ENCODE measurements around the gene DNAJA4.

DNA sequence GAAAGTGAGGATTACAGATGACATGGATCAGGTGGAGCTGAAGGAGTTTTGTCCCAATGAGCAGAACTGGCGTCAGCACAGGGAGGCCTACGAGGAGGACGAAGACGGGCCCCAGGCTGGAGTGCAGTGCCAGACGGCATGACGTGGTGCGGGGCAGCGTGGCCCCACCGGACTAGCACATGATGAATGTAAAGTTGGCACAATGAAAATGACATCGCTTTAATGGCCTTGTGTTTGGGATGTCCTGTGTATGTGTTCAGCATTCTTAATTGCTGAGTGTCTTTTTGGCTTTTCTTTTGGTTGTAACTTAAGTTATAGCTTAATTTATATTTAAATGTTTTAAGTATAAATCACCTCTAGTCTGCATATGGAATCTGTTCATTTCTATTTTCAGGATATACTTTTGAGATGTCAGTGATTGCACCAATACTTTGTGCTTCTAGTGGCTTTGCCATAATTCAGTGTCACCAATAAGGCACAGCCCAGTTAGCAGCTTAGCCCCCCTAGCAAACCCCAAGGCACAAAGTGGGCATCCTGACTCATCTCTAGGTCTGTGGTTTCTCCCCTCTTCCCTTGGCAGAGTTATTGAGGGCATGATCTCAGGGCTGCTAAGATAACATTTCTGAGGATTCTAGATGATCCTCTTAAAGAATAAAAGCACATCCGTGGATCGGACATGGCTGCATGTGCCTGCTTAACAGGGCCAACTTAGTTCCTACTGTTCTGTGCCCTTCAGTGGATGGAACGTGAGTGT is 16.1 kb downstream of the DNAJA4 start:
- TF ChIP-seq PATZ1 (CRISPR knock-in tag; IDR thresholded peaks at IDR 0.05; ENCODE audit: borderline replicate concordance) (no peak), ISL1 (CRISPR knock-in tag; IDR thresholded peaks at IDR 0.05) (no peak), PPARA (CRISPR knock-in tag; IDR thresholded peaks at IDR 0.05; ENCODE audit: borderline replicate concordance) (no peak), TCF4 (CRISPR knock-in tag; IDR thresholded peaks at IDR 0.05; ENCODE audit: borderline replicate concordance) (no peak), BACH2 (CRISPR knock-in tag; IDR thresholded peaks at IDR 0.05; ENCODE audit: borderline replicate concordance) (no peak), ZFP30 (CRISPR knock-in tag; IDR thresholded peaks at IDR 0.05) (no peak), GLIS3 (CRISPR knock-in tag; IDR thresholded peaks at IDR 0.05) (no peak), ZNF70 (CRISPR knock-in tag; IDR thresholded peaks at IDR 0.05) (no peak), RARB (CRISPR knock-in tag; IDR thresholded peaks at IDR 0.05) (no peak), ARNTL (CRISPR knock-in tag; IDR thresholded peaks at IDR 0.05; ENCODE audit: borderline replicate concordance, low read depth) (no peak), ZNF565 (CRISPR knock-in tag; conservative IDR thresholded peaks at IDR 0.05; ENCODE audit: low read depth) (no peak)
- TF ChIP-seq, protein P1, sequence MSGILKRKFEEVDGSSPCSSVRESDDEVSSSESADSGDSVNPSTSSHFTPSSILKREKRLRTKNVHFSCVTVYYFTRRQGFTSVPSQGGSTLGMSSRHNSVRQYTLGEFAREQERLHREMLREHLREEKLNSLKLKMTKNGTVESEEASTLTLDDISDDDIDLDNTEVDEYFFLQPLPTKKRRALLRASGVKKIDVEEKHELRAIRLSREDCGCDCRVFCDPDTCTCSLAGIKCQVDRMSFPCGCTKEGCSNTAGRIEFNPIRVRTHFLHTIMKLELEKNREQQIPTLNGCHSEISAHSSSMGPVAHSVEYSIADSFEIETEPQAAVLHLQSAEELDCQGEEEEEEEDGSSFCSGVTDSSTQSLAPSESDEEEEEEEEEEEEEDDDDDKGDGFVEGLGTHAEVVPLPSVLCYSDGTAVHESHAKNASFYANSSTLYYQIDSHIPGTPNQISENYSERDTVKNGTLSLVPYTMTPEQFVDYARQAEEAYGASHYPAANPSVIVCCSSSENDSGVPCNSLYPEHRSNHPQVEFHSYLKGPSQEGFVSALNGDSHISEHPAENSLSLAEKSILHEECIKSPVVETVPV (CRISPR knock-in tag; IDR thresholded peaks at IDR 0.05) = no peak
- TF ChIP-seq, protein P2, sequence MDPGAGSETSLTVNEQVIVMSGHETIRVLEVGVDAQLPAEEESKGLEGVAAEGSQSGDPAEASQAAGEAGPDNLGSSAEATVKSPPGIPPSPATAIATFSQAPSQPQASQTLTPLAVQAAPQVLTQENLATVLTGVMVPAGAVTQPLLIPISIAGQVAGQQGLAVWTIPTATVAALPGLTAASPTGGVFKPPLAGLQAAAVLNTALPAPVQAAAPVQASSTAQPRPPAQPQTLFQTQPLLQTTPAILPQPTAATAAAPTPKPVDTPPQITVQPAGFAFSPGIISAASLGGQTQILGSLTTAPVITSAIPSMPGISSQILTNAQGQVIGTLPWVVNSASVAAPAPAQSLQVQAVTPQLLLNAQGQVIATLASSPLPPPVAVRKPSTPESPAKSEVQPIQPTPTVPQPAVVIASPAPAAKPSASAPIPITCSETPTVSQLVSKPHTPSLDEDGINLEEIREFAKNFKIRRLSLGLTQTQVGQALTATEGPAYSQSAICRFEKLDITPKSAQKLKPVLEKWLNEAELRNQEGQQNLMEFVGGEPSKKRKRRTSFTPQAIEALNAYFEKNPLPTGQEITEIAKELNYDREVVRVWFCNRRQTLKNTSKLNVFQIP (CRISPR knock-in tag; IDR thresholded peaks at IDR 0.05; ENCODE audit: borderline replicate concordance, low read depth) = no peak
